ENCODE data around the gene LGALS3BP.
"Not testable (repeated sequence)": the region's sequence is repeated elsewhere in the genome, so short reads cannot be mapped to it uniquely, and the experiment has no call there.

GRCh38 chr17:79021929-79022328 is 42.2 kb upstream of the LGALS3BP start:
- TF ChIP-seq, protein P1, sequence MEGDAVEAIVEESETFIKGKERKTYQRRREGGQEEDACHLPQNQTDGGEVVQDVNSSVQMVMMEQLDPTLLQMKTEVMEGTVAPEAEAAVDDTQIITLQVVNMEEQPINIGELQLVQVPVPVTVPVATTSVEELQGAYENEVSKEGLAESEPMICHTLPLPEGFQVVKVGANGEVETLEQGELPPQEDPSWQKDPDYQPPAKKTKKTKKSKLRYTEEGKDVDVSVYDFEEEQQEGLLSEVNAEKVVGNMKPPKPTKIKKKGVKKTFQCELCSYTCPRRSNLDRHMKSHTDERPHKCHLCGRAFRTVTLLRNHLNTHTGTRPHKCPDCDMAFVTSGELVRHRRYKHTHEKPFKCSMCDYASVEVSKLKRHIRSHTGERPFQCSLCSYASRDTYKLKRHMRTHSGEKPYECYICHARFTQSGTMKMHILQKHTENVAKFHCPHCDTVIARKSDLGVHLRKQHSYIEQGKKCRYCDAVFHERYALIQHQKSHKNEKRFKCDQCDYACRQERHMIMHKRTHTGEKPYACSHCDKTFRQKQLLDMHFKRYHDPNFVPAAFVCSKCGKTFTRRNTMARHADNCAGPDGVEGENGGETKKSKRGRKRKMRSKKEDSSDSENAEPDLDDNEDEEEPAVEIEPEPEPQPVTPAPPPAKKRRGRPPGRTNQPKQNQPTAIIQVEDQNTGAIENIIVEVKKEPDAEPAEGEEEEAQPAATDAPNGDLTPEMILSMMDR (conservative IDR thresholded peaks at IDR 0.05; ENCODE audit: low read depth in 2 of 2): not testable (repeated sequence)
- TF ChIP-seq REST (IDR thresholded peaks at IDR 0.05; ENCODE audit: unreplicated experiment); EZH2 (IDR thresholded peaks at IDR 0.05; ENCODE audit: low read depth, unreplicated experiment); POLR2AphosphoS5 (IDR thresholded peaks at IDR 0.05; ENCODE audit: low read depth); JUNB (IDR thresholded peaks at IDR 0.05; ENCODE audit: unreplicated experiment); EZH2phosphoT487 (IDR thresholded peaks at IDR 0.05; ENCODE audit: unreplicated experiment): not testable (repeated sequence)

All from GM23338 (cell line).